ENCODE data around the gene LRPAP1. TPM values are rescaled to one million over a fixed set of nuclear protein-coding genes. Genes with fewer than 3 reads are reported as not detected.

LRPAP1 gene
- total RNA-seq, 1 experiment from 2014 or later = 109 TPM

- TF ChIP-seq, protein P1, sequence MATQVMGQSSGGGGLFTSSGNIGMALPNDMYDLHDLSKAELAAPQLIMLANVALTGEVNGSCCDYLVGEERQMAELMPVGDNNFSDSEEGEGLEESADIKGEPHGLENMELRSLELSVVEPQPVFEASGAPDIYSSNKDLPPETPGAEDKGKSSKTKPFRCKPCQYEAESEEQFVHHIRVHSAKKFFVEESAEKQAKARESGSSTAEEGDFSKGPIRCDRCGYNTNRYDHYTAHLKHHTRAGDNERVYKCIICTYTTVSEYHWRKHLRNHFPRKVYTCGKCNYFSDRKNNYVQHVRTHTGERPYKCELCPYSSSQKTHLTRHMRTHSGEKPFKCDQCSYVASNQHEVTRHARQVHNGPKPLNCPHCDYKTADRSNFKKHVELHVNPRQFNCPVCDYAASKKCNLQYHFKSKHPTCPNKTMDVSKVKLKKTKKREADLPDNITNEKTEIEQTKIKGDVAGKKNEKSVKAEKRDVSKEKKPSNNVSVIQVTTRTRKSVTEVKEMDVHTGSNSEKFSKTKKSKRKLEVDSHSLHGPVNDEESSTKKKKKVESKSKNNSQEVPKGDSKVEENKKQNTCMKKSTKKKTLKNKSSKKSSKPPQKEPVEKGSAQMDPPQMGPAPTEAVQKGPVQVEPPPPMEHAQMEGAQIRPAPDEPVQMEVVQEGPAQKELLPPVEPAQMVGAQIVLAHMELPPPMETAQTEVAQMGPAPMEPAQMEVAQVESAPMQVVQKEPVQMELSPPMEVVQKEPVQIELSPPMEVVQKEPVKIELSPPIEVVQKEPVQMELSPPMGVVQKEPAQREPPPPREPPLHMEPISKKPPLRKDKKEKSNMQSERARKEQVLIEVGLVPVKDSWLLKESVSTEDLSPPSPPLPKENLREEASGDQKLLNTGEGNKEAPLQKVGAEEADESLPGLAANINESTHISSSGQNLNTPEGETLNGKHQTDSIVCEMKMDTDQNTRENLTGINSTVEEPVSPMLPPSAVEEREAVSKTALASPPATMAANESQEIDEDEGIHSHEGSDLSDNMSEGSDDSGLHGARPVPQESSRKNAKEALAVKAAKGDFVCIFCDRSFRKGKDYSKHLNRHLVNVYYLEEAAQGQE (IDR thresholded peaks at IDR 0.05; ENCODE audit: low read depth) = no peak
- no peak for TF ChIP-seq EZH2 (IDR thresholded peaks at IDR 0.05)
- TF ChIP-seq ZFX (IDR thresholded peaks at IDR 0.05) = no peak
- no peak for TF ChIP-seq SRF (IDR thresholded peaks at IDR 0.05; ENCODE audit: low read depth)
- no peak for TF ChIP-seq CEBPB (IDR thresholded peaks at IDR 0.05; ENCODE audit: low read depth)
These were observed 30.3 kb downstream of the LRPAP1 start (continued) for GRCh38 chr4:3501825-3502425.

DNA sequence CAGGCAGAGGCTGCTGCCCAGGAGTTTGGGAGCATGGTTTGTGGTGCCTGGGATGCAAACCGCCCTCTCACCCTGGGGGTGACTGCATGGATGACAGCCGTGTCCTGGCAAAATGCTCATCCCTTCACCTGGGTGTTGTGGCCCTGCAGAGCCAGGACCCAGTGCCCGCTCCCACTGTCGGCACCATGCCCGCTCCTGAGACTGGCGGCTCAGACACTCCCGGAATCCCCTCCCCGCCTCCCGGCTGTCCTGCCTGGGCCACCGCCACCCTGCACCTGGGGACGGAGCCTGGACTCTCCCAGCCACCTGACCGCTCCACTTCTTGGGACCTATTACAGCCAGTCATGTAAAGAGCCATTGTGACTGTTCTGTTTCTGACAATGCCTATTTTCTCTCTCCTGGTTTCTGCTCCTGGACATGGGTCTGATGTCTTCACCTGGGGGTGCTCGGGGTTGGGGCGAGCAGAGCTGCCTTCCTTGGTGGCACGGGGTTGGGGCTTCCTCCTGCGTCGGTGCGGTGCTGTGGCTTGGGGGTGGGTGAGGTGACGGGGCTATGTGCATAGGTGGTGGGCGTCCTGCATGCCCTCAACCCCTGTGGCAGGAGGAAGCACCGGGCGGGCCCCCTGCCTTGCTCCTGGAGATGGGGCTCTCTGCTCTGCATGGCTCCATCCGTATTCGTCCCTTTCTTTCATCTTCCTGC is 30.9 kb downstream of the LRPAP1 start:
- no peak overlapping the region for H3K27ac ChIP-seq (ENCODE audit: low read depth, low read length)
- no peaks in the 10 kb centered on the region for H4K20me1 ChIP-seq (ENCODE audit: insufficient read depth)
- H3K9me2 ChIP-seq (ENCODE audit: insufficient read depth) = no peaks in the 10 kb centered on the region
- no peak overlapping the region for H3K4me2 ChIP-seq (ENCODE audit: low read length)
- RAD21 ChIA-PET (ENCODE audit: low non-redundant PET in 1 of 2, low total read pairs in 2 of 2, uncharacterized antibody in 2 of 2, unreplicated experiment in 2 of 2) = no interaction called here
- no peak for ATAC-seq
- H3K4me3 ChIP-seq (replicated peaks in 1 of 2; ENCODE audit: low read depth in 1 of 2, low read length in 2 of 2) = no peak overlapping the region
- CTCF ChIA-PET = no interaction called here
- POLR2A ChIA-PET = no interaction called here
- H3K27me3 ChIP-seq (ENCODE audit: insufficient read depth, low read length) = no peaks in the 10 kb centered on the region
- H3K9me3 ChIP-seq (ENCODE audit: control insufficient read depth in 1 of 2, insufficient read depth in 1 of 2, low read depth in 1 of 2, low read length in 2 of 2) = no peaks in the 10 kb centered on the region
- no peak for DNase-seq (ENCODE audit: low read depth, low spot score)
- H3K4me1 ChIP-seq (ENCODE audit: control insufficient read depth in 1 of 2, insufficient read depth in 2 of 2, low read length in 2 of 2) = no peaks in the 10 kb centered on the region
- BruUV-seq (replicated peaks) = no TSS peak
- no peak overlapping the region for H2AFZ ChIP-seq (ENCODE audit: low read depth, low read length, poor library complexity, severe bottlenecking)
- H3K79me2 ChIP-seq (ENCODE audit: insufficient read depth, low read length) = peaks cover 22% of the 10 kb centered on the region
- intact Hi-C loops (cut with micrococcal nuclease) = no loop called here
- H3K36me3 ChIP-seq (ENCODE audit: control insufficient read depth in 1 of 2, insufficient read depth in 2 of 2, low read length in 2 of 2) = peaks cover 0 to 2% of the 10 kb centered on the region in 2 experiments; a peak in 1 of 4 replicates
- no peak overlapping the region for H3K9ac ChIP-seq (ENCODE audit: low read length)
- TF ChIP-seq RAD21 (IDR thresholded peaks at IDR 0.05; ENCODE audit: low read depth) = no peak
- TF ChIP-seq ATF3 (IDR thresholded peaks at IDR 0.05) = no peak
- TF ChIP-seq EZH2phosphoT487 (IDR thresholded peaks at IDR 0.05; ENCODE audit: borderline replicate concordance) = no peak
- TF ChIP-seq FOSL1 (IDR thresholded peaks at IDR 0.05; ENCODE audit: low read depth) = no peak
- TF ChIP-seq EGR1 (IDR thresholded peaks at IDR 0.05; ENCODE audit: low read depth) = no peak
- TF ChIP-seq CEBPB (IDR thresholded peaks at IDR 0.05; ENCODE audit: low read depth) = no peak
- TF ChIP-seq TCF7L2 (IDR thresholded peaks at IDR 0.05; ENCODE audit: borderline replicate concordance, extremely low read depth, insufficient read depth, insufficient read length) = no peak
- TF ChIP-seq ELF1 (IDR thresholded peaks at IDR 0.05; ENCODE audit: borderline replicate concordance, low read depth) = no peak
- no peak for TF ChIP-seq CBX3 (IDR thresholded peaks at IDR 0.05; ENCODE audit: low read depth)
- TF ChIP-seq SRF (IDR thresholded peaks at IDR 0.05; ENCODE audit: low read depth) = no peak
- TF ChIP-seq, protein P2, sequence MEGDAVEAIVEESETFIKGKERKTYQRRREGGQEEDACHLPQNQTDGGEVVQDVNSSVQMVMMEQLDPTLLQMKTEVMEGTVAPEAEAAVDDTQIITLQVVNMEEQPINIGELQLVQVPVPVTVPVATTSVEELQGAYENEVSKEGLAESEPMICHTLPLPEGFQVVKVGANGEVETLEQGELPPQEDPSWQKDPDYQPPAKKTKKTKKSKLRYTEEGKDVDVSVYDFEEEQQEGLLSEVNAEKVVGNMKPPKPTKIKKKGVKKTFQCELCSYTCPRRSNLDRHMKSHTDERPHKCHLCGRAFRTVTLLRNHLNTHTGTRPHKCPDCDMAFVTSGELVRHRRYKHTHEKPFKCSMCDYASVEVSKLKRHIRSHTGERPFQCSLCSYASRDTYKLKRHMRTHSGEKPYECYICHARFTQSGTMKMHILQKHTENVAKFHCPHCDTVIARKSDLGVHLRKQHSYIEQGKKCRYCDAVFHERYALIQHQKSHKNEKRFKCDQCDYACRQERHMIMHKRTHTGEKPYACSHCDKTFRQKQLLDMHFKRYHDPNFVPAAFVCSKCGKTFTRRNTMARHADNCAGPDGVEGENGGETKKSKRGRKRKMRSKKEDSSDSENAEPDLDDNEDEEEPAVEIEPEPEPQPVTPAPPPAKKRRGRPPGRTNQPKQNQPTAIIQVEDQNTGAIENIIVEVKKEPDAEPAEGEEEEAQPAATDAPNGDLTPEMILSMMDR (IDR thresholded peaks at IDR 0.05 in 2 of 3, conservative IDR thresholded peaks at IDR 0.05 in 1 of 3; ENCODE audit: borderline replicate concordance in 1 of 3, insufficient read depth in 1 of 3, low read depth in 2 of 3, low read length in 2 of 3) = no peak
- no peak for TF ChIP-seq SP1 (IDR thresholded peaks at IDR 0.05; ENCODE audit: low read depth)
- TF ChIP-seq ZBTB33 (IDR thresholded peaks at IDR 0.05; ENCODE audit: extremely low read depth, insufficient replicate concordance, low read length) = no peak
- no peak for TF ChIP-seq YY1 (IDR thresholded peaks at IDR 0.05; ENCODE audit: extremely low read depth, insufficient replicate concordance, low read depth, low read length)

Data from HCT116 (cell line).